Panc1 (cell line): ENCODE measurements around the gene CD40LG. TPM values are rescaled to one million over a fixed set of nuclear protein-coding genes. Genes with fewer than 3 reads are reported as not detected.

Experiments
- ATAC-seq: fragments of 200-7000 bp; cut with Tn5 transposase; 2 replicates; pipeline ENCODE4 v1.9.1; 2020; ENCODE audit warnings: mild to moderate bottlenecking, moderate library complexity
- BruUV-seq: library from RNA; stranded (reverse); fragments of 400-500 nt; replicated peaks from 2 replicates; lab custom pipeline; 2021; lab: Mats Ljungman, UMichigan
- CTCF ChIA-PET: fragments of 300-600 bp; sonication (Branson Sonifier 250); formaldehyde crosslinking; loops from one replicate; lab custom pipeline; 2022; ENCODE audit warnings: antibody characterized with exemption; lab: Charles Lee
- POLR2A ChIA-PET: fragments of 300-600 bp; sonication (Branson Sonifier 250); formaldehyde crosslinking; loops from one replicate; lab custom pipeline; 2022; ENCODE audit warnings: antibody characterized with exemption; lab: Charles Lee
- DNase-seq: peaks from one replicate; pipeline ENCODE4 v3.0.0-alpha.2; 2010; ENCODE audit warnings: low read depth, low spot score
- H3K27ac ChIP-seq: 2 replicates; pipeline ENCODE4 v1.5.1; 2011; ENCODE audit warnings: mild to moderate bottlenecking, low read length, inconsistent platforms
- H3K27me3 ChIP-seq: fragments of 200-500 bp; sonication (Bioruptor generic); 2 replicates; pipeline ENCODE4 v1.6.0; 2014; ENCODE audit warnings: low read length, inconsistent platforms; ENCODE audit not compliant: control insufficient read depth, insufficient read depth
- H3K36me3 ChIP-seq: fragments of 200-500 bp; sonication (Bioruptor generic); 2 replicates; pipeline ENCODE4 v1.5.1; 2014; ENCODE audit warnings: inconsistent platforms, mild to moderate bottlenecking, low read length, moderate library complexity; ENCODE audit not compliant: control insufficient read depth, insufficient read depth
- H3K4me1 ChIP-seq: 2 replicates; pipeline ENCODE4 v1.5.1; 2011; ENCODE audit warnings: inconsistent platforms, mild to moderate bottlenecking, low read length, moderate library complexity; ENCODE audit not compliant: control insufficient read depth, insufficient read depth
- H3K4me3 ChIP-seq, 2 experiments: 2 replicates each; pipeline ENCODE4 v1.5.1; 2011 to 2012; ENCODE audit warnings: low read depth in 2 of 2, low read length in 2 of 2, mild to moderate bottlenecking in 2 of 2, inconsistent platforms in 1 of 2, moderate library complexity in 1 of 2
- H3K9me3 ChIP-seq: fragments of 200-500 bp; sonication (Bioruptor generic); 2 replicates; pipeline ENCODE4 v1.5.1; 2014; ENCODE audit warnings: low read depth, mild to moderate bottlenecking, inconsistent platforms, low read length, moderate library complexity; ENCODE audit not compliant: control insufficient read depth, insufficient read depth
- POLR2AphosphoS5 ChIP-seq: IDR thresholded peaks from 2 replicates; pipeline ENCODE4 v1.6.1; 2012; ENCODE audit warnings: mild to moderate bottlenecking, low read depth, low read length, moderate library complexity
- SIN3A ChIP-seq: IDR thresholded peaks from 2 replicates; pipeline ENCODE4 v1.6.1; 2012; ENCODE audit warnings: low read depth, mild to moderate bottlenecking, low read length, moderate library complexity, borderline replicate concordance; ENCODE audit not compliant: insufficient read depth
- TCF7L2 ChIP-seq: IDR thresholded peaks from 2 replicates; pipeline ENCODE4 v1.6.1; 2011; ENCODE audit warnings: mild to moderate bottlenecking, low read depth, low read length, inconsistent platforms
- in situ Hi-C: cut with HindIII; loops from 2 replicates; pipeline ENCODE4 v1.10.0; 2016; ENCODE audit warnings: low sequenced_read_pairs, low pct_unique_long_range_greater_than_20kb
- intact Hi-C: fragments of 100-400 bp; cut with micrococcal nuclease; formaldehyde crosslinking; loops from one replicate; pipeline ENCODE4 v1.10.0; 2022; ENCODE audit not compliant: unreplicated experiment
- total RNA-seq: library from RNA; stranded (reverse); gene quantifications from one replicate; pipeline ENCODE4 v1.2.1, GENCODE V29; 2021; ENCODE audit not compliant: unreplicated experiment
- TF ChIP-seq, protein P1 (sequence below), 2 experiments: IDR thresholded peaks; 2 replicates each; pipeline ENCODE4 v1.6.1; 2011 to 2012; ENCODE audit warnings: low read depth in 2 of 2, control low read depth in 1 of 2, low read length in 1 of 2, mild to moderate bottlenecking in 1 of 2, moderate library complexity in 1 of 2; ENCODE audit not compliant: insufficient read depth in 1 of 2
- TF ChIP-seq, protein P2 (sequence below): fragments of 450-650 bp; IDR thresholded peaks from 2 replicates; pipeline ENCODE4 v1.5.1; 2017; ENCODE audit warnings: mild to moderate bottlenecking

CD40LG gene
- total RNA-seq, 1 experiment from 2014 or later = not detected

DNA sequence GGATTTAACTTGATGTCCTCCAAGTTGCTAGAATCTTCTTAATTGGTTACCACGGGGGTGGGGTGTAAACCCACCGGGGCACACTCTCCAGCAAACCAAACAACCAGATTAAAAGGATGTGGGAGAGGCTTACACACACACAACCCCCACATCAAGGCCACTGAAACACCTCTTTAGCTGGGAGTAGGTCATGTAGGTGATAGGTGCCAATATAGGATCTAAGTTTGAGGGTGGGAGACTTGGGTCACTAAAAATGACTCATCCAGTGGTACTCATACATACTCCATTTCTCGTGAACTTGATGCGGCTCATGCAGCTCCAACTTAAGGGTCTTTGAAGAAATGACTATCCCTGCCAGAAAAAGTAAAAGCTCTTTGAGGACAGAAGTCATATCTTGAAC lies 20.5 kb upstream of the CD40LG start:
- H3K27ac ChIP-seq = no peak overlapping the region
- H3K4me1 ChIP-seq = no peaks in the 10 kb centered on the region
- intact Hi-C loops (no loop called here), in situ Hi-C loops (no loop called here)
- H3K27me3 ChIP-seq = peaks cover 5% of the 10 kb centered on the region
- TF ChIP-seq, protein P1, sequence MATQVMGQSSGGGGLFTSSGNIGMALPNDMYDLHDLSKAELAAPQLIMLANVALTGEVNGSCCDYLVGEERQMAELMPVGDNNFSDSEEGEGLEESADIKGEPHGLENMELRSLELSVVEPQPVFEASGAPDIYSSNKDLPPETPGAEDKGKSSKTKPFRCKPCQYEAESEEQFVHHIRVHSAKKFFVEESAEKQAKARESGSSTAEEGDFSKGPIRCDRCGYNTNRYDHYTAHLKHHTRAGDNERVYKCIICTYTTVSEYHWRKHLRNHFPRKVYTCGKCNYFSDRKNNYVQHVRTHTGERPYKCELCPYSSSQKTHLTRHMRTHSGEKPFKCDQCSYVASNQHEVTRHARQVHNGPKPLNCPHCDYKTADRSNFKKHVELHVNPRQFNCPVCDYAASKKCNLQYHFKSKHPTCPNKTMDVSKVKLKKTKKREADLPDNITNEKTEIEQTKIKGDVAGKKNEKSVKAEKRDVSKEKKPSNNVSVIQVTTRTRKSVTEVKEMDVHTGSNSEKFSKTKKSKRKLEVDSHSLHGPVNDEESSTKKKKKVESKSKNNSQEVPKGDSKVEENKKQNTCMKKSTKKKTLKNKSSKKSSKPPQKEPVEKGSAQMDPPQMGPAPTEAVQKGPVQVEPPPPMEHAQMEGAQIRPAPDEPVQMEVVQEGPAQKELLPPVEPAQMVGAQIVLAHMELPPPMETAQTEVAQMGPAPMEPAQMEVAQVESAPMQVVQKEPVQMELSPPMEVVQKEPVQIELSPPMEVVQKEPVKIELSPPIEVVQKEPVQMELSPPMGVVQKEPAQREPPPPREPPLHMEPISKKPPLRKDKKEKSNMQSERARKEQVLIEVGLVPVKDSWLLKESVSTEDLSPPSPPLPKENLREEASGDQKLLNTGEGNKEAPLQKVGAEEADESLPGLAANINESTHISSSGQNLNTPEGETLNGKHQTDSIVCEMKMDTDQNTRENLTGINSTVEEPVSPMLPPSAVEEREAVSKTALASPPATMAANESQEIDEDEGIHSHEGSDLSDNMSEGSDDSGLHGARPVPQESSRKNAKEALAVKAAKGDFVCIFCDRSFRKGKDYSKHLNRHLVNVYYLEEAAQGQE (IDR thresholded peaks at IDR 0.05; ENCODE audit: insufficient read depth in 1 of 2, low read depth in 2 of 2, low read length in 1 of 2) = no peak
- TF ChIP-seq, protein P2, sequence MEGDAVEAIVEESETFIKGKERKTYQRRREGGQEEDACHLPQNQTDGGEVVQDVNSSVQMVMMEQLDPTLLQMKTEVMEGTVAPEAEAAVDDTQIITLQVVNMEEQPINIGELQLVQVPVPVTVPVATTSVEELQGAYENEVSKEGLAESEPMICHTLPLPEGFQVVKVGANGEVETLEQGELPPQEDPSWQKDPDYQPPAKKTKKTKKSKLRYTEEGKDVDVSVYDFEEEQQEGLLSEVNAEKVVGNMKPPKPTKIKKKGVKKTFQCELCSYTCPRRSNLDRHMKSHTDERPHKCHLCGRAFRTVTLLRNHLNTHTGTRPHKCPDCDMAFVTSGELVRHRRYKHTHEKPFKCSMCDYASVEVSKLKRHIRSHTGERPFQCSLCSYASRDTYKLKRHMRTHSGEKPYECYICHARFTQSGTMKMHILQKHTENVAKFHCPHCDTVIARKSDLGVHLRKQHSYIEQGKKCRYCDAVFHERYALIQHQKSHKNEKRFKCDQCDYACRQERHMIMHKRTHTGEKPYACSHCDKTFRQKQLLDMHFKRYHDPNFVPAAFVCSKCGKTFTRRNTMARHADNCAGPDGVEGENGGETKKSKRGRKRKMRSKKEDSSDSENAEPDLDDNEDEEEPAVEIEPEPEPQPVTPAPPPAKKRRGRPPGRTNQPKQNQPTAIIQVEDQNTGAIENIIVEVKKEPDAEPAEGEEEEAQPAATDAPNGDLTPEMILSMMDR = no peak
- TF ChIP-seq TCF7L2 (no peak), SIN3A (no peak), POLR2AphosphoS5 (no peak)
- POLR2A ChIA-PET = no interaction called here
- ATAC-seq (no peak), DNase-seq (no peak)
- no peaks in the 10 kb centered on the region for H3K9me3 ChIP-seq
- no TSS peak for BruUV-seq
- no peak overlapping the region for H3K4me3 ChIP-seq
- CTCF ChIA-PET = no interaction called here
- no peaks in the 10 kb centered on the region for H3K36me3 ChIP-seq

DNA sequence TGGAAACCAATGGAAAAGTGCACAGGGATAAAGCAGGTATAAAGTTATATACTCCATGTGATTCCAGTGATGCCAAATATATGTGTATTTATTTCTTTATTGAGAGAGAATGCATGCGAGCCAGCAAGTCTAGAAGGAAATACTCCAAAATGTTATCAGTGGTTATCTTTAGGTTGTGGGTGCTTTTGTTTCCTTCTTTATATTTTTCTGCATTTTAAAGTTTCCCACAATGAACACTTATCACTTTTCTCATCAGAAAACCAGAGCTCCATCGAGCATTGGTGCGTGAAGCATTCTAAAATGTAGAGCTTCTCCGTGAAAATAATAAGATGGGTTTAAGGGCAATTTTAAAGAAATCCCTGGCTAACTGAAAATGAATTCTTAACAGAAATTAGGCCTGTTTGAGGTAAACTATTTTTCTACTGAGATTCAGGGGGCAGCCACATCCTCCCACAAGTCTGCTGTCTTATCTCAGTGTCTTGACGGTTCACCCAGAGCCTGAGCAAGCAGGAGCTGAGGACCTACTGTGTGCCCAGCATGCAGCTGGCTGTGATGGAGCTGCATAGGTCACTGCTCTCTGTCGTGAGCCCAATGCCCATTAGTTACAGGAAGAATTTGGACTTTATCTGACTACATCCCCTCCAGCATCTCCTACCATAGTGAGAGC lies 18.7 kb upstream of the CD40LG start:
- Histone ChIP-seq H3K4me3 (no peak overlapping the region), H3K27me3 (peaks cover 5% of the 10 kb centered on the region), H3K36me3 (no peaks in the 10 kb centered on the region), H3K27ac (no peak overlapping the region), H3K9me3 (no peaks in the 10 kb centered on the region), H3K4me1 (no peaks in the 10 kb centered on the region)
- DNase-seq = no peak
- BruUV-seq = no TSS peak
- intact Hi-C loops = no loop called here
- ChIA-PET POLR2A (interaction anchor here (0.6 kb wide), 1 partner anchor 84 kb away, joined by 6 read pairs; no protein-coding TSS in a partner anchor), CTCF (no interaction called here)
- in situ Hi-C loops = no loop called here
- no peak for ATAC-seq
- TF ChIP-seq POLR2AphosphoS5 = no peak
- TF ChIP-seq TCF7L2 = no peak
- no peak for TF ChIP-seq SIN3A
- TF ChIP-seq, protein P2 = no peak
- TF ChIP-seq, protein P1 (IDR thresholded peaks at IDR 0.05; ENCODE audit: insufficient read depth in 1 of 2, low read depth in 2 of 2, low read length in 1 of 2) = no peak
